ENCODE measurements around the gene UBE2O. TPM values are rescaled to one million over a fixed set of nuclear protein-coding genes. Genes with fewer than 3 reads are reported as not detected.

Gene UBE2O
- total and polyA plus RNA-seq, 2 donors (not counting 3 experiments of a cell fraction or from before 2014, with no cell fraction given): 13.9 to 34.1 TPM

- no peak overlapping the region for H2AFZ ChIP-seq (ENCODE audit: low read depth, low read length)
- H3K4me1 ChIP-seq (ENCODE audit: control insufficient read depth, extremely low read depth, insufficient read depth, low read length): peaks cover 9% of the 10 kb centered on the region
- no peak overlapping the region for H3K4me3 ChIP-seq (replicated peaks in 1 of 3; ENCODE audit: insufficient read depth in 1 of 3, low read depth in 1 of 3, low read length in 3 of 3)
- no peak overlapping the region for H3K4me2 ChIP-seq (ENCODE audit: insufficient read depth, low read length)
- intact Hi-C loops (cut with micrococcal nuclease): no loop called here
- H3K9me3 ChIP-seq (replicated peaks; ENCODE audit: control insufficient read depth, insufficient read depth, low read length): no peaks in the 10 kb centered on the region
- H4K20me1 ChIP-seq (replicated peaks; ENCODE audit: control insufficient read depth, extremely low read depth, insufficient read depth, low read length): no peaks in the 10 kb centered on the region
- dilution Hi-C loops (cut with MboI; ENCODE audit: extremely low pct_ligation_motif_present, low sequenced_read_pairs): loop anchor here (25.0 kb wide), 1 partner anchor 221 kb away; no protein-coding TSS in a partner anchor
- FAIRE-seq (no peak), DNase-seq (ENCODE audit: low read depth, low spot score) (no peak)
- H3K27ac ChIP-seq (ENCODE audit: insufficient read depth, low read depth, low read length): no peak overlapping the region
- H3K36me3 ChIP-seq (ENCODE audit: control insufficient read depth in 2 of 2, extremely low read depth in 1 of 2, insufficient read depth in 2 of 2, low read length in 2 of 2): no peaks in the 10 kb centered on the region
- no peaks in the 10 kb centered on the region for H3K9me1 ChIP-seq (replicated peaks; ENCODE audit: control insufficient read depth, extremely low read depth, insufficient read depth, low read length)
- H3K79me2 ChIP-seq (ENCODE audit: control insufficient read depth, insufficient read depth, low read length): peaks cover 43% of the 10 kb centered on the region
- ChIA-PET POLR2A (no interaction called here), CTCF (no interaction called here)
- TF ChIP-seq POLR2AphosphoS5 (IDR thresholded peaks at IDR 0.05; ENCODE audit: insufficient read depth, low read depth, low read length): no peak
- peak; percentile 22 to 54 for TF ChIP-seq CTCF (IDR thresholded peaks at IDR 0.05; ENCODE audit: extremely low read depth in 1 of 2, insufficient read depth in 1 of 2, low read depth in 1 of 2, low read length in 2 of 2)
- no TSS peak for BruUV-seq (replicated peaks)
- no peak overlapping the region for H3K9ac ChIP-seq (replicated peaks; ENCODE audit: extremely low read depth, insufficient read depth, low read length)
- no peaks in the 10 kb centered on the region for H3K27me3 ChIP-seq (ENCODE audit: control insufficient read depth in 2 of 2, insufficient read depth in 2 of 2, low read length in 2 of 2)
Measured at GRCh38 chr17:76432712-76433336, 20.1 kb downstream of the UBE2O start.

- no peak overlapping the region for H3K9ac ChIP-seq (replicated peaks; ENCODE audit: extremely low read depth, insufficient read depth, low read length)
- no peaks in the 10 kb centered on the region for H3K9me1 ChIP-seq (replicated peaks; ENCODE audit: control insufficient read depth, extremely low read depth, insufficient read depth, low read length)
- FAIRE-seq (no peak), DNase-seq (ENCODE audit: low read depth, low spot score) (no peak)
- H3K79me2 ChIP-seq (ENCODE audit: control insufficient read depth, insufficient read depth, low read length): peaks cover 42% of the 10 kb centered on the region
- BruUV-seq (replicated peaks): no TSS peak
- intact Hi-C loops (cut with micrococcal nuclease) (no loop called here), dilution Hi-C loops (cut with MboI; ENCODE audit: extremely low pct_ligation_motif_present, low sequenced_read_pairs) (loop anchor here (25.0 kb wide), 1 partner anchor 220 kb away; no protein-coding TSS in a partner anchor)
- H4K20me1 ChIP-seq (replicated peaks; ENCODE audit: control insufficient read depth, extremely low read depth, insufficient read depth, low read length): no peaks in the 10 kb centered on the region
- H3K4me3 ChIP-seq (replicated peaks in 1 of 3; ENCODE audit: insufficient read depth in 1 of 3, low read depth in 1 of 3, low read length in 3 of 3): no peak overlapping the region
- no peak overlapping the region for H3K27ac ChIP-seq (ENCODE audit: insufficient read depth, low read depth, low read length)
- POLR2A ChIA-PET: no interaction called here
- H3K36me3 ChIP-seq (ENCODE audit: control insufficient read depth in 2 of 2, extremely low read depth in 1 of 2, insufficient read depth in 2 of 2, low read length in 2 of 2): no peaks in the 10 kb centered on the region
- TF ChIP-seq CTCF (IDR thresholded peaks at IDR 0.05; ENCODE audit: extremely low read depth in 1 of 2, insufficient read depth in 1 of 2, low read depth in 1 of 2, low read length in 2 of 2): no peak
- no peak for TF ChIP-seq MAX (IDR thresholded peaks at IDR 0.05; ENCODE audit: insufficient read depth, insufficient read length)
- TF ChIP-seq MYC (IDR thresholded peaks at IDR 0.05; ENCODE audit: low read depth, low read length): no peak
- TF ChIP-seq JUN (IDR thresholded peaks at IDR 0.05; ENCODE audit: borderline replicate concordance, insufficient read depth, insufficient read length, low read depth): no peak
- no peak for TF ChIP-seq POLR2A (IDR thresholded peaks at IDR 0.05; ENCODE audit: low read depth, low read length)
- TF ChIP-seq EZH2 (IDR thresholded peaks at IDR 0.05; ENCODE audit: borderline replicate concordance, low read depth, low read length, severe bottlenecking): no peak
- no peak for TF ChIP-seq FOS (IDR thresholded peaks at IDR 0.05; ENCODE audit: borderline replicate concordance, insufficient read depth, low read length)
- no peak for TF ChIP-seq GATA2 (IDR thresholded peaks at IDR 0.05; ENCODE audit: insufficient read depth, insufficient read length, low read depth, low read length)
- no peak for TF ChIP-seq POLR2AphosphoS5 (IDR thresholded peaks at IDR 0.05; ENCODE audit: insufficient read depth, low read depth, low read length)
- H3K4me2 ChIP-seq (ENCODE audit: insufficient read depth, low read length): no peak overlapping the region
- no peaks in the 10 kb centered on the region for H3K9me3 ChIP-seq (replicated peaks; ENCODE audit: control insufficient read depth, insufficient read depth, low read length)
- CTCF ChIA-PET: no interaction called here
- no peak overlapping the region for H2AFZ ChIP-seq (ENCODE audit: low read depth, low read length)
- H3K4me1 ChIP-seq (ENCODE audit: control insufficient read depth, extremely low read depth, insufficient read depth, low read length): peaks cover 18% of the 10 kb centered on the region
- H3K27me3 ChIP-seq (ENCODE audit: control insufficient read depth in 2 of 2, insufficient read depth in 2 of 2, low read length in 2 of 2): no peaks in the 10 kb centered on the region
Measured at GRCh38 chr17:76432004-76432403, 20.9 kb downstream of the UBE2O start.
